Measurements from ENCODE around the gene PPM1A. TPM values are rescaled to one million over a fixed set of nuclear protein-coding genes. Genes with fewer than 3 reads are reported as not detected.

The PPM1A gene
- total RNA-seq, 2 donors from 2014 or later = 115 to 134 TPM

DNA sequence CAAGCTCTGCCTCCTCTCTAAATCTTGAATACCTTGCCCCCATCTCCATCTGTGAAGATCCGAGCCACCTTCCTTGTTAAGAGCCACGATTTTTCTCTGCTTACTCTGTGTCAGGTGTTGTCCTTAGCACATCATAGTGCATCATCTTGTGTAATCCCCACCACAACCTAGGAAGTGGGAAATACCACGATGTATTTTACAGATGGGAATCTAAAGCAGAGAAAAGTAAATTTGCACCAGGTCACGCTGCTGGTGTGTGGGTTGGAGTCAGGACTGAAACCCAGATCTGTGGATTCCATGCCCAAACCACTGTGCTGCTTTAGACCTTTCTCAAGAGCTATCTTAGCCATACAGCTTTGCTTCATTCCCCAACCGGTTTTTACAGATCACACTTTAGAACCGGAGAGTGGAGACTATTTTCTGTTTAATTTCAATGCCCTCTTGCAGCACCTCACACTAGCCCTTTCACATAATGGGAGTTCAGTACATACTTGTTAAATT lies 94.6 kb downstream of the PPM1A start:
- no peak for ATAC-seq
- intact Hi-C loops (cut with DNase I, micrococcal nuclease) = loop anchor here in 1 of 2 donors (10.0 kb wide), 1 partner anchor 911 kb away; no protein-coding TSS in a partner anchor
- DNase-seq = no peak

DNA sequence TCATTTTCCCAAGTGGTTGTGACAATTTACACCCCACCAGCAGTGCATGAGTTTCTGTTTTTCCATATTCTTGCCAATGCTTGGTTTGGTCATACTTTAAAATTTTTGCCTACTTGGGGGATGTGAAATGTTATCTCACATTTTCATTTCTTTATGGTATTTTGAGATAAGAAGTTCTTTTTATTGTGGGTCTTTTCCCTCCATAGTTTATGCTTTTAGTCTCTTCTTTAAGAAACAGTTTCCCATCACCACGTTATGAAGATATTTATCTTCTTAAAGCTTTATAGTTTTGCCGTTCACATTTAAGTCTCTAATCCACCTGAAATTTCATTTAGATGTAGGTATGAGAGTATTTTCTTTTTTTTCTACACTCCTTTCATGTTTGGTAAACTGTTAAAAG lies 95.7 kb downstream of the PPM1A start:
- DNase-seq = no peak
- ATAC-seq = no peak
- intact Hi-C loops (cut with DNase I, micrococcal nuclease) = loop anchor here in 1 of 2 donors (10.0 kb wide), 1 partner anchor 910 kb away; no protein-coding TSS in a partner anchor

DNA sequence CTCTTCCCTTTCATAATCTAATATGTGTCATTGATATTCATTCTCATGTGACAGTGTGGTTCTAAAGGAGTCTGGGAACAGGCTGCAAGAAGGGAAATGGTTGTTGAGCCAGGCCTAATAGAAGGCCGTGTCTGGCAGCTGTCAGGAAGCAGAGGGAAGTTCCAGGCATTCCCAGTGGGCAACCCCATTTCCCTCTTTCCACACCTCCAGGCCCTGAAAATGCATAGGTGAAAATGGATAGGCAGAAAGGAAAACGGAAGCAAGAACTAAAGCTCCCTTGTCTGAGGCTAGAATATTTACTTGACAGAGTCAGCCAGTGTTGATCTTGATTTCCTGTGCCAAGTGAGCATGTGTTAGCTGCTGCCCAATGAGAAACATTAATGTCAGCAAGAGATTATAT lies 97.7 kb downstream of the PPM1A start:
- ATAC-seq = no peak
- intact Hi-C loops (cut with DNase I, micrococcal nuclease) = loop anchor here in 1 of 2 donors (10.0 kb wide), 1 partner anchor 908 kb away; no protein-coding TSS in a partner anchor

DNA sequence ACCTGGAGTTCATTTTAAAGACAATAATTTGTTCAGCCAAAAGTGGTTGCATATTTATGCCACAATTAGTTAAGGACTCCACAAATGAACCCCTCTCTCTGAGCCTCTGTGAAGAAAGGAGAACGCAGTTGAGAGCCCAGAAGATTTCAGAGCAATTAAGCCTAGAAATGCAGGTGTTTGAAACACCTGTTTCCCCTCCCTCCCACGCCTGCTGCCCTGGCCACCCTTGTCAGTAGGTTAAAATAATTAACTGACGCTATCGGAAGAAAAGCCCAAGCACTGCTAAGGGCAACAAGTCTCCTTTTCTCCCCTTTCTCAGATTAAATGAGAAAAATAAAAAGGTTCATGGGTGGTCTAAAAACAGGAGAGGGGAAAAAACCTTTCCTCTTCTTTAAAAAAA lies 99.2 kb downstream of the PPM1A start:
- intact Hi-C loops (cut with DNase I, micrococcal nuclease) = loop anchor here in 1 of 2 donors (10.0 kb wide), 1 partner anchor 907 kb away; no protein-coding TSS in a partner anchor
- DNase-seq (no peak), ATAC-seq (peak; percentile 30)

More for the DNA sequence above, 97.7 kb downstream of the PPM1A start:
- no peak for DNase-seq

Other genes with a start within 250 kb of the PPM1A start
- gene PCNX4, start 157.3 kb upstream of the PPM1A start, total RNA-seq = 10 to 100 TPM; 24.9 to 27.6 TPM
- gene DHRS7, start 83.8 kb upstream of the PPM1A start, total RNA-seq = 10 to 100 TPM; 80.8 to 90.9 TPM
- gene C14orf39, start 236.8 kb downstream of the PPM1A start, total RNA-seq = not detected